ENCODE results near the gene PRR23E.

Gene PRR23E

DNA sequence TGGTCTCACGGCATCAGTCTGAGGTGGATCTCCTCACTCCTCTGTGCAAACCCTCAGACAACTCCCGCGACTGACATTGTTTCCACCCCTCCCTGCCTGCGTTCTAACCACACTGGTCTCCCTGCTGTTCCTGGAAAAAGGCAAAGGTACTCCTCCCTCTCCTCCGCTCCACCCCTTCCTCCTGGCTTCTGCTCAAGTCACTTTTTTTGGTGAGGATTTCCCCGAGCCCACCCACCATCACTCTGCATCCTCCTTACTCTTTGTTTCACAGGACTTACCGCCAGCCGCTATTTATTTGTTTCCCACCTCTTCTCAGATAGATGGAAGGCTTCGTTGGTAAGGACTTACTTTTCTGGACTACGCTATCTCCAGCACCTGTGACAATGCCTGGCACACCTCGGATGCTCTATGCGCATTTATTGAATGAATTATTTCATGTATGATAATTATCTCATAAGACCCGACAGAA lies 25.6 kb downstream of the PRR23E start:
- Histone ChIP-seq H3K9ac (ENCODE audit: low read length) (no peak overlapping the region), H3K27me3 (ENCODE audit: insufficient read depth, low read length) (no peaks in the 10 kb centered on the region; the same call in 1 of the 2 replicates), H3K4me3 (ENCODE audit: low read depth, low read length, poor library complexity, severe bottlenecking) (no peak overlapping the region), H3K9me2 (ENCODE audit: low read depth, low read length) (no peaks in the 10 kb centered on the region), H3F3A (ENCODE audit: insufficient read depth, low read length) (no peaks in the 10 kb centered on the region), H3K4me2 (ENCODE audit: low read length) (no peak overlapping the region), H3K9me3 (ENCODE audit: low read length) (no peaks in the 10 kb centered on the region), H2AFZ (ENCODE audit: low read length) (no peak overlapping the region), H3K79me2 (ENCODE audit: insufficient read depth, low read length) (no peaks in the 10 kb centered on the region), H3K27ac (ENCODE audit: low read depth, low read length, poor library complexity, severe bottlenecking) (no peak overlapping the region), H3K4me1 (ENCODE audit: insufficient read depth, low read length, severe bottlenecking) (no peaks in the 10 kb centered on the region), H4K20me1 (ENCODE audit: insufficient read depth, low read length) (no peaks in the 10 kb centered on the region), H3K36me3 (ENCODE audit: insufficient read depth, low read length) (no peaks in the 10 kb centered on the region)
- TF ChIP-seq EZH2 (IDR thresholded peaks at IDR 0.05; ENCODE audit: borderline replicate concordance, low read length), result no peak
- TF ChIP-seq, protein P1, sequence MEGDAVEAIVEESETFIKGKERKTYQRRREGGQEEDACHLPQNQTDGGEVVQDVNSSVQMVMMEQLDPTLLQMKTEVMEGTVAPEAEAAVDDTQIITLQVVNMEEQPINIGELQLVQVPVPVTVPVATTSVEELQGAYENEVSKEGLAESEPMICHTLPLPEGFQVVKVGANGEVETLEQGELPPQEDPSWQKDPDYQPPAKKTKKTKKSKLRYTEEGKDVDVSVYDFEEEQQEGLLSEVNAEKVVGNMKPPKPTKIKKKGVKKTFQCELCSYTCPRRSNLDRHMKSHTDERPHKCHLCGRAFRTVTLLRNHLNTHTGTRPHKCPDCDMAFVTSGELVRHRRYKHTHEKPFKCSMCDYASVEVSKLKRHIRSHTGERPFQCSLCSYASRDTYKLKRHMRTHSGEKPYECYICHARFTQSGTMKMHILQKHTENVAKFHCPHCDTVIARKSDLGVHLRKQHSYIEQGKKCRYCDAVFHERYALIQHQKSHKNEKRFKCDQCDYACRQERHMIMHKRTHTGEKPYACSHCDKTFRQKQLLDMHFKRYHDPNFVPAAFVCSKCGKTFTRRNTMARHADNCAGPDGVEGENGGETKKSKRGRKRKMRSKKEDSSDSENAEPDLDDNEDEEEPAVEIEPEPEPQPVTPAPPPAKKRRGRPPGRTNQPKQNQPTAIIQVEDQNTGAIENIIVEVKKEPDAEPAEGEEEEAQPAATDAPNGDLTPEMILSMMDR (IDR thresholded peaks at IDR 0.05; ENCODE audit: low read length), result no peak

DNA sequence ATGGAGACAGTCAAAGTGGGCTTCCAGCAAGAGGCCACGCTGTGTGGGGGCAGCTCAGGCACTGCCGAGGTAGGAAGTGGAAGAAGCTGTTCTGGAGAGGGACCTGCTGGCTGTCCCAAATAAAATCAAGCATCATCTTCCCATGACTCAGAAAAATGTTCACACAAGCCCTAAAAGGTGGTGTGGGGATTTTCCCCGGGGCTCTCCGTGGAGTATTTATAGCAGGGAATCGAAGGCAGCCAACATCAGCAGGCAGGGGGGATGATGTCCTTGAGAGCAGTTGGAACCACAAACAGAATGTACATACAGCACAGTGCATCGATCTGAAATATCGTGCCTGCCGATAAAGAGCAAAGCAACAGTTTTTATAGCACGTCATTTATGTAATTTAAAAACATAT lies 27.6 kb downstream of the PRR23E start:
- Histone ChIP-seq H3K36me3 (ENCODE audit: insufficient read depth, low read length) (no peaks in the 10 kb centered on the region), H3K4me2 (ENCODE audit: low read length) (no peak overlapping the region)

DNA sequence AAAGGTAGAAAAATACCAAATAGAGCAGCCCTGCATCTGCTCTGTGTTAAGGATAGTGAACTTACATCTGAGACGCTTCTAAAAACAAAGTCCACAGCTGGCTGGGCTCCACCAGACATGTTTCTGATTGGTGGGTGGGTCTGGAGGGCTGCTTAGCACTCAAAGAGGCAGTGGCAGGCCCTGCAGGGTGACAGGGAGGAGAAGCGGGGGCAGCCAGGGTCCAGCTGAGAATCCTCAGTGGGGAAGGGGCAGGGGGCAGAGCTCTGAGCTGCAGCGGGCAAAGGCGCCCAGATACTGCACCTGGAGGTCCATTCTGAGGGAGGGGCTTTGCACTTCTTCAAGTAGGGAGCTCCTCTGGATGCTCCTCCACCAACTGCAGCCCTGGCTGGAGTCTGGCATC lies 28.1 kb downstream of the PRR23E start:
- Histone ChIP-seq H3K9me3 (ENCODE audit: low read length) (no peaks in the 10 kb centered on the region), H3K4me3 (ENCODE audit: low read depth, low read length, poor library complexity, severe bottlenecking) (no peak overlapping the region), H3K27me3 (ENCODE audit: insufficient read depth, low read length) (no peaks in the 10 kb centered on the region; the same call in 1 of the 2 replicates), H3K4me1 (ENCODE audit: insufficient read depth, low read length, severe bottlenecking) (no peaks in the 10 kb centered on the region), H3F3A (ENCODE audit: insufficient read depth, low read length) (no peaks in the 10 kb centered on the region), H4K20me1 (ENCODE audit: insufficient read depth, low read length) (no peaks in the 10 kb centered on the region), H3K27ac (ENCODE audit: low read depth, low read length, poor library complexity, severe bottlenecking) (no peak overlapping the region), H3K9ac (ENCODE audit: low read length) (no peak overlapping the region), H3K9me2 (ENCODE audit: low read depth, low read length) (no peaks in the 10 kb centered on the region), H3K36me3 (ENCODE audit: insufficient read depth, low read length) (no peaks in the 10 kb centered on the region), H3K4me2 (ENCODE audit: low read length) (no peak overlapping the region), H2AFZ (ENCODE audit: low read length) (no peak overlapping the region), H3K79me2 (ENCODE audit: insufficient read depth, low read length) (no peaks in the 10 kb centered on the region)
- no peak for TF ChIP-seq EZH2 (IDR thresholded peaks at IDR 0.05; ENCODE audit: borderline replicate concordance, low read length)
- TF ChIP-seq, protein P1 (IDR thresholded peaks at IDR 0.05; ENCODE audit: low read length), result no peak

More for the DNA sequence above, 27.6 kb downstream of the PRR23E start:
- Histone ChIP-seq H4K20me1 (ENCODE audit: insufficient read depth, low read length) (no peaks in the 10 kb centered on the region), H3K27ac (ENCODE audit: low read depth, low read length, poor library complexity, severe bottlenecking) (no peak overlapping the region), H3F3A (ENCODE audit: insufficient read depth, low read length) (no peaks in the 10 kb centered on the region), H3K27me3 (ENCODE audit: insufficient read depth, low read length) (no peaks in the 10 kb centered on the region; the same call in 1 of the 2 replicates), H2AFZ (ENCODE audit: low read length) (no peak overlapping the region), H3K4me1 (ENCODE audit: insufficient read depth, low read length, severe bottlenecking) (no peaks in the 10 kb centered on the region), H3K9me2 (ENCODE audit: low read depth, low read length) (no peaks in the 10 kb centered on the region), H3K9ac (ENCODE audit: low read length) (no peak overlapping the region), H3K4me3 (ENCODE audit: low read depth, low read length, poor library complexity, severe bottlenecking) (no peak overlapping the region), H3K9me3 (ENCODE audit: low read length) (no peaks in the 10 kb centered on the region), H3K79me2 (ENCODE audit: insufficient read depth, low read length) (no peaks in the 10 kb centered on the region)
- TF ChIP-seq, protein P1 (IDR thresholded peaks at IDR 0.05; ENCODE audit: low read length), result no peak
- TF ChIP-seq EZH2 (IDR thresholded peaks at IDR 0.05; ENCODE audit: borderline replicate concordance, low read length), result no peak

Measured in OCI-LY1 (cell line).